ENCODE results near the gene ZNF804A.

GRCh38 chr2:184783576-184783975 lies 185.2 kb downstream of the ZNF804A start:
- TF ChIP-seq CTCF (IDR thresholded peaks at IDR 0.05; ENCODE audit: insufficient read depth, low read depth, low read length): no peak
- TF ChIP-seq EZH2 (IDR thresholded peaks at IDR 0.05; ENCODE audit: insufficient read depth, low read length): no peak

All from astrocyte (in vitro differentiated cells and primary cell).